ENCODE data around the gene TMEM167B. TPM values are rescaled to one million over a fixed set of nuclear protein-coding genes. Genes with fewer than 3 reads are reported as not detected.

The TMEM167B gene
- total and polyA plus RNA-seq, 2 experiments from 2014 or later: 27.7 to 35.6 TPM

DNA sequence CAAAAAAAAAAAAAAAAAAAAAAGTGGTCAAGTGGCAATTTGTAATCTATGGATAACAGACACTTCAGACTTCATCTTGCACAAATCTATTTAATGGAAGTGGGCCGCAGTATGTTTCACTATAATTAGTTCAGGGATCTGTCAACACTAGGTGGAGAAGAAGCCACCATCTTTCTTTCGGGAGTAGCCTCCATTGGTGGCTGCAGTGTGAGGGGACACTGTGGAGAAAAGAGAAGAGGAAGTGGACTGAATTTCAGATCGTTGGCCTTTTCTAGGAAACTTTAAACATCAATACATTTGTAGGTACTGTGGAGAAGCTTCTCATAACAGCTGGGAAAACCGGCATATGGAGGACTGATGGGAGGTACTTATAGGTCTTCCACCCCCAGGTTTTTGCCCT is 15.3 kb downstream of the TMEM167B start:
- in situ Hi-C loops (cut with MboI): no loop called here
- TF ChIP-seq EZH2phosphoT487 (IDR thresholded peaks at IDR 0.05; ENCODE audit: insufficient read depth, low read depth): no peak
- TF ChIP-seq EZH2 (IDR thresholded peaks at IDR 0.05; ENCODE audit: insufficient read depth, poor library complexity, severe bottlenecking): no peak

DNA sequence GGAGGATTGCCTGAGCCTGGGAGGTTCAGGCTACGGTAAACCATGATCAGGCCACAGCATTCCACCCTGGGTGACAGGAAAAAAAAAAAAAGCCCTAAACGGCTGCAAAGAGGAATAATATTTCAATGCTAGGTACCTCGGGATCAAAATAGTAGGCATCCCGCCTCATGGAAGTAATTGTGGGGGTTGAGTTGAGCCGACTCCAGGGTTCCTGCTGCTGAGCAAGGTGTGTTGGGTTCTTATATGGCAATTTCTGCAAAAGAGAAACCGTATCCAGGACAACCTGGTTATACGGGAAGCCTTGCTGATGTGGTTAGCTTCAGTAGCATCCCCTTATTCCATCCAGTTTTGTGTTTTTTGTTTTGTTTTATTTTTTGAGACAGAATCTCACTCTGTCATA is 17.2 kb downstream of the TMEM167B start:
- in situ Hi-C loops (cut with MboI): no loop called here
- Histone ChIP-seq H3K9me3 (ENCODE audit: low read depth) (no peaks in the 10 kb centered on the region), H3F3A (ENCODE audit: insufficient read depth) (peaks cover 12% of the 10 kb centered on the region), H3K9me2 (ENCODE audit: insufficient read depth) (no peaks in the 10 kb centered on the region), H3K9ac (no peak overlapping the region), H4K20me1 (ENCODE audit: insufficient read depth) (no peaks in the 10 kb centered on the region), H3K36me3 (ENCODE audit: low read depth) (no peaks in the 10 kb centered on the region), H3K79me2 (ENCODE audit: insufficient read depth) (peaks cover under 1% of the 10 kb centered on the region; the same call in 1 of the 2 replicates), H3K4me3 (no peak overlapping the region), H3K27me3 (replicated peaks; ENCODE audit: insufficient read depth) (no peaks in the 10 kb centered on the region), H2AFZ (no peak overlapping the region), H3K4me2 (ENCODE audit: unreplicated experiment) (no peak overlapping the region), H3K4me1 (ENCODE audit: insufficient read depth) (peaks cover 4% of the 10 kb centered on the region; the same call in 1 of the 2 replicates), H3K27ac (no peak overlapping the region)
- no peak for DNase-seq
- TF ChIP-seq EZH2 (IDR thresholded peaks at IDR 0.05; ENCODE audit: insufficient read depth, poor library complexity, severe bottlenecking) (no peak), EZH2phosphoT487 (IDR thresholded peaks at IDR 0.05; ENCODE audit: insufficient read depth, low read depth) (no peak)
- WGBS, 2 experiments (ENCODE audit: low coverage in 1 of 2, low lambda C conversion rate in 2 of 2, missing lambda C conversion rate in 2 of 2): 80 to 82% methylated on average over 7 of the region's 7 CpGs

More for the DNA sequence above, 15.3 kb downstream of the TMEM167B start:
- peaks cover 20% of the 10 kb centered on the region for H3K79me2 ChIP-seq (ENCODE audit: insufficient read depth)
- H3K4me3 ChIP-seq: no peak overlapping the region
- DNase-seq: no peak
- no peak overlapping the region for H2AFZ ChIP-seq
- no peak overlapping the region for H3K4me2 ChIP-seq (ENCODE audit: unreplicated experiment)
- WGBS, 2 experiments (ENCODE audit: low coverage in 1 of 2, low lambda C conversion rate in 2 of 2, missing lambda C conversion rate in 2 of 2): 86 to 87% methylated on average over 4 of the region's 4 CpGs
- no peaks in the 10 kb centered on the region for H3K9me3 ChIP-seq (ENCODE audit: low read depth)
- H3K27me3 ChIP-seq (replicated peaks; ENCODE audit: insufficient read depth): no peaks in the 10 kb centered on the region
- H3F3A ChIP-seq (ENCODE audit: insufficient read depth): peaks cover 18% of the 10 kb centered on the region
- H3K9me2 ChIP-seq (ENCODE audit: insufficient read depth): no peaks in the 10 kb centered on the region
- H3K9ac ChIP-seq: no peak overlapping the region
- H4K20me1 ChIP-seq (ENCODE audit: insufficient read depth): no peaks in the 10 kb centered on the region
- H3K36me3 ChIP-seq (ENCODE audit: low read depth): no peaks in the 10 kb centered on the region
- no peak overlapping the region for H3K27ac ChIP-seq
- peaks cover 6% of the 10 kb centered on the region; the same call in 1 of the 2 replicates for H3K4me1 ChIP-seq (ENCODE audit: insufficient read depth)

DNA sequence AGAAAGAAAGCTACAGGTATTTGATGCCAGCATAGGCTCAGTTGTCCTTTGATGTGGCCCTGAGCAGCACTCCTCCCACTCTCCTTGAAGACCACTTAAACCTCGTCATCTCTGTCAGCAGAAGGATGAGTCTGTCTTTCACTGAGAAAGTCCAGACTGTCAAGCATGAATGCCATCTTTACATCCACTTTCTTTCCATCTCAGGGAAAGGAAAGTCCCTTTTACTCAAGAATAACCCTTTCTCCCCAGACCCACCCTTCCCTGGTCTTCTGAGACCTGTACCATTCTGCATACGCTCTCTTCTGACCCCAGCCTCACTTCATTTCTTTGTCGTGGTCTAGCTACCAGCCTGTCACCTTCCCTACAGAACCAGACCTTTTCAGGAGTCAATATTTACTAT is 19.3 kb downstream of the TMEM167B start:
- WGBS, 2 experiments (ENCODE audit: low coverage in 1 of 2, low lambda C conversion rate in 2 of 2, missing lambda C conversion rate in 2 of 2): 66 to 73% methylated on average over 3 of the region's 3 CpGs
- TF ChIP-seq EZH2phosphoT487 (IDR thresholded peaks at IDR 0.05; ENCODE audit: insufficient read depth, low read depth) (no peak), EZH2 (IDR thresholded peaks at IDR 0.05; ENCODE audit: insufficient read depth, poor library complexity, severe bottlenecking) (no peak)
- in situ Hi-C loops (cut with MboI): no loop called here

DNA sequence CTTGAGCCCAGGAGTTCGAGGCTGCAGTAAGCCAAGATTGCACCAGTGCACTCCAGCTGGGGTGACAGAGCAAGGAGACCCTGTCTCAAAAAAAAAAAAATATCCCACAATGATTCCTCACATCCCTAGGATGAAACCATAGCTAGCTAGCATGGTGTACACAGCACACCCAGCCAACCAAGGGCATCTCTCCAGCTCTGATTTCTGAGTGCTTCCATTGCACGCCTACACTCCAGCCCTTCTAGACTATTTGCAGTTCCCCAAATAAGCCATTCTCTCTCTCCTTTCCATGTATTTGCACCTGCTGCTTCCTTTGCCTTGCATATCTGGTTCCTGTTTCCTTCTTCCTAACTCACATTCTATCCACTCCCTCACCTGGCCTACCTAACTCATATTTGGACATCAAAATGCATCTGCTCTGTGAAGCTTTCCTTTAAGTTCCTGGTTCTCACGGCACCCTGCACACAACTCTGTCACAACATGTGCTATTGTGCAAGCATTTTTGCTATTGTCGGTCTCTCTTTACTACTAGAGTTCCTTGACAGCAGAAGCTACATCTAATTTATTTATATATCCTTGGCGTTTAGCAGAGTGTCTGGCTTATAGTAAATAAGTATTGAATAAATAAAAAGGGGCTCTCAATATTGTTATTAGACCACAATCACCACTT is 21.0 kb downstream of the TMEM167B start:
- Histone ChIP-seq H3K4me2 (ENCODE audit: unreplicated experiment) (no peak overlapping the region), H3K79me2 (ENCODE audit: insufficient read depth) (no peaks in the 10 kb centered on the region), H4K20me1 (ENCODE audit: insufficient read depth) (no peaks in the 10 kb centered on the region), H3K27ac (no peak overlapping the region), H3K9ac (no peak overlapping the region), H3K4me1 (ENCODE audit: insufficient read depth) (peaks cover 4% of the 10 kb centered on the region; the same call in 1 of the 2 replicates), H3K4me3 (no peak overlapping the region), H3K9me3 (ENCODE audit: low read depth) (no peaks in the 10 kb centered on the region), H3K27me3 (replicated peaks; ENCODE audit: insufficient read depth) (no peaks in the 10 kb centered on the region), H3F3A (ENCODE audit: insufficient read depth) (no peaks in the 10 kb centered on the region), H3K36me3 (ENCODE audit: low read depth) (no peaks in the 10 kb centered on the region), H3K9me2 (ENCODE audit: insufficient read depth) (no peaks in the 10 kb centered on the region), H2AFZ (peak overlapping the region; percentile 80; the same call in 1 of the 2 replicates)
- peak; percentile 47 for DNase-seq
- in situ Hi-C loops (cut with MboI): no loop called here
- TF ChIP-seq EZH2phosphoT487 (IDR thresholded peaks at IDR 0.05; ENCODE audit: insufficient read depth, low read depth): no peak
- 31 to 35% methylated on average over 5 of the region's 5 CpGs for WGBS, 2 experiments (ENCODE audit: low coverage in 1 of 2, low lambda C conversion rate in 2 of 2, missing lambda C conversion rate in 2 of 2)

More for the DNA sequence above, 19.3 kb downstream of the TMEM167B start:
- H3K9me3 ChIP-seq (ENCODE audit: low read depth): no peaks in the 10 kb centered on the region
- H3K9me2 ChIP-seq (ENCODE audit: insufficient read depth): no peaks in the 10 kb centered on the region
- H3K27ac ChIP-seq: no peak overlapping the region
- DNase-seq: no peak
- H4K20me1 ChIP-seq (ENCODE audit: insufficient read depth): no peaks in the 10 kb centered on the region
- no peak overlapping the region for H3K9ac ChIP-seq
- no peak overlapping the region for H3K4me3 ChIP-seq
- no peaks in the 10 kb centered on the region for H3K79me2 ChIP-seq (ENCODE audit: insufficient read depth)
- H2AFZ ChIP-seq: no peak overlapping the region
- no peaks in the 10 kb centered on the region for H3K27me3 ChIP-seq (replicated peaks; ENCODE audit: insufficient read depth)
- no peaks in the 10 kb centered on the region for H3K36me3 ChIP-seq (ENCODE audit: low read depth)
- H3K4me1 ChIP-seq (ENCODE audit: insufficient read depth): peaks cover 4% of the 10 kb centered on the region; the same call in 1 of the 2 replicates
- no peak overlapping the region for H3K4me2 ChIP-seq (ENCODE audit: unreplicated experiment)
- H3F3A ChIP-seq (ENCODE audit: insufficient read depth): peaks cover 5% of the 10 kb centered on the region

Measured in GM23248 (cell line).